Thyroid gland (tissue), 4 donors: ENCODE measurements around the gene TRAK1.

Experiments used
- CTCF ChIP-seq, 6 experiments: fragments of 200-600 bp in 3 of 6; fragments of 450-650 bp in 3 of 6; sonication (generic) in 3 of 6; IDR thresholded peaks; one replicate each; pipeline ENCODE4 v1.5.1; 2016 to 2019; ENCODE audit warnings: antibody characterized with exemption in 6 of 6, mild to moderate bottlenecking in 2 of 6, inconsistent platforms in 1 of 6, moderate library complexity in 1 of 6
- POLR2A ChIP-seq, 2 donors: fragments of 450-650 bp; IDR thresholded peaks; one replicate each; pipeline ENCODE4 v1.6.1; 2017; ENCODE audit warnings: antibody characterized with exemption in 2 of 2, mild to moderate bottlenecking in 2 of 2, moderate library complexity in 1 of 2

GRCh38 chr3:42096796-42097565, 5.8 kb downstream of the TRAK1 start:
- TF ChIP-seq CTCF (IDR thresholded peaks at IDR 0.05) (no peak), POLR2A (IDR thresholded peaks at IDR 0.05) (no peak)
